Measurements from ENCODE around the gene ATP5ME.

DNA sequence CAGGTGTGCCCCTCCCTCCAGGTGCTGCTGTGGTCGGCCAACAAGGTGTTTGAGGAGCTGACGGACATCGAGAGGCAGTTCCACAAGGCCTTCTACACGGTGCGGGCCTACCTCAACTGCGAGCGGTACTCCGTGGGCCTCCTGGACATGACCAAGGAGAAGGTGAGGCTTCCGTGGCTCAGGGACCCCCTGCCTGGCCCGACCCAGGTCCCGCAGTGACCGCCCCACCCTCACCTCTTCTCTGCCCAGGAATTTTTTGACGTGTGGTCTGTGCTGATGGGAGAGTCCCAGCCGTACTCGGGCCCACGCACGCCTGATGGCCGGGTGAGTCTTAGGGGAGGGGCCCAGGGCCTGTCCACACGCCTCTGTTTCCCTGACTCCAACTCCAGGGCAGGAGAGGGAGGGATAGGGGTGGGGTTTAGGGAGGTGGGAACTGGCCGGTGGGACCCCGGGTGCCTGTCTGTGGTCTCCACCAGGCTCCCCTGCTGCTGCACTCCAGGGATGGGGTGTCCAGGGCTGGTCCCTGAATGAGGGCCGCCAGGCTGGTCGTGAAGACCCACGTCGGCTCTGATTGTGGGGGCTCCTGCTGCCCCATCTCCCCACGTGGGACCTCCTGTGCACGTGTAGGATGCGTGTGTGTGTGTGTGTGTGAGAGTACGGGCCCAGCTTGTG is 20.1 kb downstream of the ATP5ME start:
- TF ChIP-seq, protein P1, sequence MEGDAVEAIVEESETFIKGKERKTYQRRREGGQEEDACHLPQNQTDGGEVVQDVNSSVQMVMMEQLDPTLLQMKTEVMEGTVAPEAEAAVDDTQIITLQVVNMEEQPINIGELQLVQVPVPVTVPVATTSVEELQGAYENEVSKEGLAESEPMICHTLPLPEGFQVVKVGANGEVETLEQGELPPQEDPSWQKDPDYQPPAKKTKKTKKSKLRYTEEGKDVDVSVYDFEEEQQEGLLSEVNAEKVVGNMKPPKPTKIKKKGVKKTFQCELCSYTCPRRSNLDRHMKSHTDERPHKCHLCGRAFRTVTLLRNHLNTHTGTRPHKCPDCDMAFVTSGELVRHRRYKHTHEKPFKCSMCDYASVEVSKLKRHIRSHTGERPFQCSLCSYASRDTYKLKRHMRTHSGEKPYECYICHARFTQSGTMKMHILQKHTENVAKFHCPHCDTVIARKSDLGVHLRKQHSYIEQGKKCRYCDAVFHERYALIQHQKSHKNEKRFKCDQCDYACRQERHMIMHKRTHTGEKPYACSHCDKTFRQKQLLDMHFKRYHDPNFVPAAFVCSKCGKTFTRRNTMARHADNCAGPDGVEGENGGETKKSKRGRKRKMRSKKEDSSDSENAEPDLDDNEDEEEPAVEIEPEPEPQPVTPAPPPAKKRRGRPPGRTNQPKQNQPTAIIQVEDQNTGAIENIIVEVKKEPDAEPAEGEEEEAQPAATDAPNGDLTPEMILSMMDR (IDR thresholded peaks at IDR 0.05) = no peak
- no peak for TF ChIP-seq POLR2A (IDR thresholded peaks at IDR 0.05)

All from esophagus squamous epithelium (tissue), 4 donors.